Hepatocyte (in vitro differentiated cells): ENCODE data around the gene CCDC102B. TPM values are rescaled to one million over a fixed set of nuclear protein-coding genes. Genes with fewer than 3 reads are reported as not detected.

Experiments used
- polyA plus RNA-seq: library from polyadenylated mRNA; unstranded; fragments of >200 nt; fragmentation: Nextera tagmentation; extraction: Ambion mirVana; gene quantifications from 2 replicates; pipeline ENCODE4 v1.2.1, GENCODE V29; 2016
- small RNA-seq: library from RNA; depleted of rRNA; stranded (forward); fragments of <200 nt; gene quantifications from one replicate; pipeline ENCODE3, GENCODE V24; 2014
- total RNA-seq: library from RNA; depleted of rRNA; stranded (reverse); fragments of >200 nt; gene quantifications from 2 replicates; pipeline ENCODE4 v1.2.3, GENCODE V29; 2014

CCDC102B gene
- total and polyA plus RNA-seq, 2 experiments from 2014 or later: 2.8 to 5.4 TPM

Small RNAs within 50 kb of the gene (small RNA-seq; reads per million reads assigned to genes)
- gene RNU6-39P: not detected

Other genes with a start within 250 kb of the CCDC102B start
- 40.2 and 43.3 TPM in 2 replicates for gene TMX3, start 83.0 kb upstream of the CCDC102B start, total RNA-seq
- 11.7 and 15.1 TPM in 2 replicates for gene TMX3, start 83.0 kb upstream of the CCDC102B start, polyA plus RNA-seq